Measurements from ENCODE around the gene RCSD1.
"Not testable (repeated sequence)": the region's sequence is repeated elsewhere in the genome, so short reads cannot be mapped to it uniquely, and the experiment has no call there.

Gene RCSD1

DNA sequence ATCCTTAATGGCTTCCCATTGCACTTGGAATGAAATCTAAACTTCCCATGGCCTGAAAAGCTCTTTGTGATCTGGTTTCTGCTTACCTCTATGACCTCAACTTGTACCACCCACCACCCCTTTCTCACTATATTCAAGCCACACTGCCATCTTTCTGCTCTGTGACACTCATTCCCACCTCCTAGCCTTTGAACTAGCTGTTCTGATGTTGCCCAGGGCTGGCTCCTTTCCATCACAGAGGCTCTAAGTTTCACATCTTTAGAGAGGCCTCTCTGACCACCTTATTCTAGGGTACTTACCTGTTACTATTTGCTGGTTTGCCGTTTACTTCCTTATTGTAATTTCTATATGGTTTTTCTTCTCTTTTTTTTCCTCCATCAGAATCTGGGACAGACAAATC, 96.0 kb downstream of the RCSD1 start:
- in situ Hi-C loops (cut with HindIII; ENCODE audit: low sequenced_read_pairs) = no loop called here

DNA sequence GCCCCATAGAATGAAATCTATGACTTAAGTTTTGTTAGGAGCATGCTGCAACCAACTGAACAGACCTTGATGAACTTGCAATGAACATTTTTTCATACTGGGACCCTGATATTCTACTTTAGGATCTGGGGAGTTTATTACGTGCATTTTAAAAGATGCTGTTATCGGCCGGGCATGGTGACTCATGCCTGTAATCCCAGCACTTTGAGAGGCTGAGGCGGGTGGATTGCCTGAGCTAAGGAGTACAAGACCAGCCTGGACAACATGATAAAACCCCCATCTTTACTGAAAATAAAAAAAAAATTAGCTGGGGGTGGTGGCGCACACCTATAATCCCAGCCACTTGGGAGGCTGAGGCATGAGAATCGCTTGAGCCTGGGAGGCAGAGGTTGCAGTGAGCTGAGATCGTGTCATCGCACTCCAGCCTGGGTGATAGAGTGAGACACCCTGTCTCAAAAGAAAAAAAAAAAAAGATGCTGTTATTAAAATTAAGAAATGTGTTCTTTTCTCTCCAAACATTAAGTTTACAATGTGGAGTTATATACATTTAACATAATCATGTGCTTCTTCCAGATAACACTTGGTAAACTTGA, 98.9 kb downstream of the RCSD1 start:
- in situ Hi-C loops (cut with HindIII; ENCODE audit: low sequenced_read_pairs) = no loop called here

DNA sequence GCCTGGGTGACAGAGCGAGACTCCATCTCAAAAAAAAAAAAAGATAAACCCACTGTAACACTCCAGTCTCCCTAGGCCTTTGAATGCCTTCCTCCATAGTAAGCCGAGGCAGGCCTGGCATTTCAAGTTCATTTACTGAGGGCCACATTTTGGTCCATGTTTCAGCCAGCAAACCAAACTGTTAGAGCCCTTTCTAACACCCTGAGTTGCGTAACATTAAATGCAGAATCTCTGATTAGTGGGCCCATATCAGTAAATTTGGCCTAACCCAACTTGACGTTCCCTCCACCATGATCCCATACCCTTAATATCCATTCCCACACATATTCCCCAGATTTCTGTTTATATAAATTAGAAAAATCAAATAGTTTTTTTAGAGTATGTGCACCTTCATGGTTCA, 104.2 kb downstream of the RCSD1 start:
- in situ Hi-C loops (cut with HindIII; ENCODE audit: low sequenced_read_pairs) = no loop called here

DNA sequence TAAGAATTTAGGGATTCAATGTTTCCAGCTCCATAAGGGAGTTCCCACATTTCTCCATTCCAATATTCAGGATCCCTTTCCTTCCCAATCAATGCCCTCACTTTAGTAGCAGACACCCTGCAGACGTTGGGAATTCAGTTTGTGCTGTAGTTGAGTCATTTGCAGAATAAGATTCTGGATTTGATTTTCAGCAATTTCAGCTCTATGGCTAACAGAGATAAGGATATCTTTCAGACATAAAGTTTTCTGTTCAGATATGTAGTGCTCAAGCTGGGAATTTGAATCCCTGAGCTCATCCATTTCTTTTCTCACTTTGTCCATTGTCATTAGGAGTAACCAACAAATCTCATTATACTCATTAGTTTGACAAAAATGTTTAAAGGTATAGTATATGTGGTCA, 104.8 kb downstream of the RCSD1 start:
- in situ Hi-C loops (cut with HindIII; ENCODE audit: low sequenced_read_pairs) = no loop called here

DNA sequence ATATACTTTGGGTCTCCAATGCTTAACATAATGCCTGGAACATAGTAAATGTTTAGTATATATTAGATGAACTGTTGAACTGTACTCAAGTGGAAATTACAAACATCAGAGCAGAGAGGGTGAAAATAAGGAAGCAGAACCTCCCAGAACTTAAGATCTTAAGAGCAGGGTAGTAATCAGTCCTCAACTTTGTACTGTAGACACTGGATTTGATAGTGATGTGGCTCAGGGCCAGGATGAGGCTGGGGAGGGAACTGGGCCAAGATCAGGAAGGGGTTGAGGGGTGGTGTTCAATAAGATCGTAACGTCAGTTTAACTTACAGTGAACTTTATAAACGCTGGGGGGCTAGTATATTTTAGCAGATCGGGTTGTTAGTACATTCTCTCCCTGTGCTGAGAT, 107.1 kb downstream of the RCSD1 start:
- in situ Hi-C loops (cut with HindIII; ENCODE audit: low sequenced_read_pairs) = no loop called here

DNA sequence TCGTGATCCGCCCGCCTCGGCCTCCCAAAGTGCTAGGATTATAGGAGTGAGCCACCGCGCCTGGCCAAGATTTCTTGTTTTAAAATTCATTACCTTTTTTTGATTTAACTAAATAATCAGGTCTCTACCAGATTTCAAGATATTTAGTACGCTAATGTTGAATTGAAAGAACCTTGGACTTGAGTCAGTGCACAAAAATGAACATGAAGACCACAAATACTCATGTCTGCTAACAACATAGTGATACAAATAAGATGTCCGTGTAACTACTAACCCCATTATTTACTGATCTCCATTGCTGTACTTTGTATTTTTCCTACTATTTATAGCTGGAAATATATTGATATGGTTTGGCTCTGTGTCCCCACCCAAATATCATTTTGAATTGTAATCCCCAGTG, 108.1 kb downstream of the RCSD1 start:
- in situ Hi-C loops (cut with HindIII; ENCODE audit: low sequenced_read_pairs) = no loop called here

DNA sequence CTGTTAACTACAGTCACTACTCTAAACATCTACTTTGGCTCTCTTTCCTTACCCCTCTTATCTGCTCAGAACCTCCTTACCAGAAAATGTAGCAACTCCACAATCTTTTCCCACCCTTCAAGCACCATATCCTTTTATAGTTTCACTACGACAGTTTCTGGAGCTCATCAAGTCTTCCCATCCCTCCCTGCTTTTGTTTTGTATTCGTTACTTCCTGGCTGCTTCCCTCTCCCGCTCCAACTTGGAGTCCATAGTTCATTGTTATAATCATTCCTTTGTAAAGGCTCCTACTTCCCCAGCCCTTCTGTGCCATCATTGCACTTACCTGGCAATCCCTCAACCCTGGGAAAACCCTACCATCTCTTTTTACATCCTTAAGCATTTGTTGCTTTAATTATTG, 109.7 kb downstream of the RCSD1 start:
- in situ Hi-C loops (cut with HindIII; ENCODE audit: low sequenced_read_pairs) = no loop called here

DNA sequence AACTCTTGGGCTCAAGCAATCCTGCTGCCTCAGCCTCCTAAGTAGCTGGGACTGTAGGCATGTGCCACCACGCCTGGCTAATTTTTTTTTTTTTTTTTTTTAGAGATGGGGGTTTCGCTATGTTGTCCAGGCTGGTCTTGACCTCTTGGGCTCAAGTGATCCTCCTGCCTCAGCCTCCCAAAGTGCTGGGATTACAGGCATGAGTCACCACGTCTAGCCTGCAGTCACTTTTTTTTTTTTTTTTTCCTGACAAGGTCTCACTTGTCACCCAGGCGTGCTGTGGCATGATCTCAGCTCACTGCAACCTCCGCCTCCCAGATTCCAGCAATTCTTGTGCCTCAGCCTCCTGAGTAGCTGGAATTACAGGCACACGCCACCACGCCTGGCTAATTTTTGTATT, 111.1 kb downstream of the RCSD1 start:
- in situ Hi-C loops (cut with HindIII; ENCODE audit: low sequenced_read_pairs) = not testable (repeated sequence)

DNA sequence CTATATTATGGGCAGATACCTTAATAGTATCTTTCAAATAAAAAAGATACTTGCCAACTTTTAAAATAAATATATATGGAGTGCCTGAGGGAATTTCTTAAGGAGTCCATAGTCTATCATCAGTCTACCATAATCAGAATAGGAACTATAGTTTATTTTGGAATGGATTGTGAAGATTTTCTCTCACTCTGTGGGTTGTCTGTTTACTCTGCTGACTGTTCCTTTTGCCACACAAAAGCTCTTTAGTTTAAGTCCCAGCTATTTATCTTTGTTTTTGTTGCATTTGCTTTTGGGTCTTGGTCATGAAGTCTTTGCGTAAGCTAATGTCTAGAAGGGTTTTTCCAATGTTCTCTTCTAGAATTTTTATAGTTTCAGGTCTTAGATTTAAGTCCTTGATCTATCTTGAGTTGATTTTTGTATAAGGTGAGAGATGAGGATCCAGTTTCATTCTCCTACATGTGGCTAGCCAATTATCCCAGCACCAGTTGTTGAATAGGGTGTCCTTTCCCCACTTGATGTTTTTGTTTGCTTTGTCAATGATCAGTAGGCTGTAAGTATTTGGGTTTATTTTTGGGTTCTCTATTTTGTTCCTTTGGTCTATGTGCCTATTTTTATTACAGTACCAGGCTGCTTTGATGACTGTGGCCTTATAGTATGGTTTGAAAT, 112.5 kb downstream of the RCSD1 start:
- in situ Hi-C loops (cut with HindIII; ENCODE audit: low sequenced_read_pairs) = not testable (repeated sequence)

DNA sequence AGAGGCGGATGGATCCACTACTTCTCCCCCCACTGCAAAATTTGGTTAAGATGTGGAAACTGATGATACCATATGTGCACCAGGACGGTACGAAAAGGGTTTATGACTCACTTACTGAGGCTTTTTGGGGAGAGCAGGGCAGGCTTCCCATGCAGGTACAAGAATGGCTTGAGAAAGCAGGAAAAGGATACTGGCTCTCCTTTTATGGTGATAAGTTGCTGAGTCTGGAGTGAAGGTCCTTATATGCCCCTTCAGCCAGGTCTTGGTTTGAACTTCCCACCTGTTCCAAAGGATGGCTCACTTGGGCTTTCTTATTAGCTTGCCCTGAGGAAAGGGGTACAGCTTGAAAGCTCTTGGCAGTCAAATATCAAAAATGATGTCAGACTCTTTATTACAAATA, 114.9 kb downstream of the RCSD1 start:
- in situ Hi-C loops (cut with HindIII; ENCODE audit: low sequenced_read_pairs) = no loop called here

DNA sequence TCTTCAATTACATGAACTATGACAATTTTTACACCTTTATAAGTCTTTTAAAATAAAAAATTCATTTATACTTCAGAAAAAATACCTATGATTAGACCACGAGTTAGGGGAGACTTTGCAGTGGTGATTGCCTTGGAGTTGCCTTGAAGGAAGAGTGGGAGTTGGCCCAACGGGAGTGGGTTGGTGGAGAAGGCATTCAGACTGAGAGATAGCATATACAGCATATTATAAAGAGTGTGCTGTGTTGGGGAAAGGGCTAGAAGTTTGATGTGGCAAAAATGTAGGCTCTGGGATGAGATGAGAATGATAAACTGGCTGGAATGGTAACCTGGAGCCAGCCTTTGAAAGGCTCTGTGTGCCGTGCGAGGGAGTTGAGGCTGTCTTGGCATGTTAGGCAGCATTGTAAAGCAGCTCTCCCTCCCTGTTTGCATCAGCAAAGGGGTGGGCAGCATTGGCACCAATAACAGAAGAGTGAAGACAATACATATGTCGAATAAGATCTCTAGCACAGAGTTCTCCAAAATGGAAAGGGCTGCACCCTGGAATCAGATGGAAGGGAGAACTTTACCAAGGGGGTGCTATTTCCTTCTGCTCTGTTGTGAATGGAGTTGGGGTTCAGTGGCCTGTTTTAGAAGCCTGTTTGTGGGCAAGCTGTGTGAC, 116.1 kb downstream of the RCSD1 start:
- in situ Hi-C loops (cut with HindIII; ENCODE audit: low sequenced_read_pairs) = no loop called here

DNA sequence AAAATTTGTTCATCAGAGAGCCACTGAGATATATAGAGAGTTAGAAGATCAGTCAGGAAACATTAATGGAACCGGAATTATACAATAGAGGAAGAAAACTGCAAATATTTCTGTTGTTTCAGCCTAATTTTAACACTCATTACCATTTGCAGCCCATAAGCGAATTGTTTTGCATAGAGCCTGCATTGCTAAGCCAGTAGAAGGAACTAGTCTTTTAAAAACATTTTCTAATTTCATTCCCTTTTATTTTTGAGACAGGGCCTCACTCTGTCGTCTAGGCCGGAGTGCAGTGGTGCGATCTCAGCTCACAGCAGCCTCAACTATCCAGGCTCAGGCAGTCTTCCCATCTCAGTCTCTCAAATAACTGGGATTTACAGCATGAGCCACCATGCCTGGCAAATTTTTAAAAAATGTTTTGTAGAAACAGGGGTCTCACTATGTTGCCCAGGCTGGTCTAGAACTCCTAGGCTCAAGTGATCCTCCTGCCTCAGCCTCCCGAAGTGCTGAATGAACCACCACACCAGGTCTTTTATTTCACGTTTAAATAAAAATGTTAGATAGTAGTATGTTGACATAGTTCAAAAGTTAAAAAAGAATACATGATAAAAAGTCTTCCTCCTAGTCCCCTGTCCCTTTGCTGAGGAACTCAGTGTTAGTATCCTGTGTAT, 117.1 kb downstream of the RCSD1 start:
- in situ Hi-C loops (cut with HindIII; ENCODE audit: low sequenced_read_pairs) = no loop called here

DNA sequence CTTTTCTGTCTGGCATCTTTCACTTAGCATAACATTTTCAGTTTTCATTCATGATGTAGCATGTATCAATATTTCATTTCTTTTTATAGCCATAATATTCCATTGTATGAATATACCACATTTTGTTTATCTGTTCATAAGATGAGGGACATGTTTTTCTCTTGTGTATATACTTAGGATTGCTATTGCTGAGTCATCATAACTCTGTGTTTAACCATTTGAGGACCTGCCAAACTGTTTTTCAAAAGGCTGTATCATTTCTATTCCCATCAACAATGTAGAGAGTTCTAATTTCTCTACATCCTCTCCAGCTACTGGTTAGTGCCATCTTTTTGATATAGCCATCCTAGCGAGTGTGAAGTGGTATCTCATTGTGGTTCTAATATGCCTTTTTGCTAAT, 118.0 kb downstream of the RCSD1 start:
- in situ Hi-C loops (cut with HindIII; ENCODE audit: low sequenced_read_pairs) = no loop called here

DNA sequence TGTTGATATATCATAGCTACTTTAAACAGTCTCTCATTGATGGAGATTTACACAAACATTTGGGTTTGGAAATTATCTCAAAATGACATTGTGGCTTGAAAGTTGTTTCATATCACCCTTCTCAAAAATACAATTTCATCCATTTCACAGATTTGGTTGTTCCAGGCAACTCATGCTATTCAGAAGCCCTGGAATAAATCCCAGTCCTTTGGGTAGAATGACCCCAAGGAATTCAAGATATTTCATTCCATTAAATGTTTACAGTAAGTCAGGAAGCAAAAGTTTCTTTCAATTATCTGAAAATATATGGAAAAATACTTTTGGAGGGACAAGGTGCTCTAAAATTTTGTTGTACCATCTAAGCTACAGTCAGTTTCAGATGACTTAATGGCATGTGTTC, 118.9 kb downstream of the RCSD1 start:
- in situ Hi-C loops (cut with HindIII; ENCODE audit: low sequenced_read_pairs) = no loop called here

DNA sequence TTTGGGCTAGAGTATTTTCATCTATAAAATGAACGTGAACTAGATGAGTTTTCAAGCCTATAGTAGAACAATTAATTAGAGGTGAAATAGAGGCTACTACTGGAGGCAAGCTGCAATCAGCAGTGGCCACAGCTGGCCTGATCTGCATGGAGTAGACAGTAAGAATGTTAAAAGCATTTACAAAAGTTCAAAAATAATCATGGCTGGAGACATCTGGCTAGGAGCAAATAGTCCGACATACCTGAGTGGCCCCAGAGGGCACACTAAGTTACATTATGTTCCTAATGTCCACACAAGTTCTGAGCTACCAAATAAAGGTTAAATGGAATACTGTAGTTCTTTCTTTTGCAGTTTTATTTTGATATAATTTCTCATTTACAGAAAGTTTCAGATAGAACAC, 119.7 kb downstream of the RCSD1 start:
- in situ Hi-C loops (cut with HindIII; ENCODE audit: low sequenced_read_pairs) = no loop called here

DNA sequence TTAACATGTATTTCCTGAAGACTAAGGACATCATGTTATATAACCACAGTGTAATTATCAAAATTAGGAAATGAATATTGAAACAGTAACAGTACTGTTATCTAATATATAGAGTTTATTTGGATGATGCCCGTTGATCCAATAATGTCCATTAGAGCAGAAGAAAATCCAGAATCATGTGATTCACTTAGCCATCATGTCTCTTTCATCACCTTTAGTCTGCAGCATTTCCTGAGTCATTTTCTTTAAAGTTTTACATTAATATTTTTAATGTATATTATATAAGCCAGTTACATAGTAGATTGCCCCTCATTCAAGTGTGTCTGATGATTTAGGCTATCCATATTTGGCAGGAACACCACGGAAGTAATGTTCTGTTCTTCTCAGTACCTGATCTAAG, 120.6 kb downstream of the RCSD1 start:
- in situ Hi-C loops (cut with HindIII; ENCODE audit: low sequenced_read_pairs) = no loop called here

DNA sequence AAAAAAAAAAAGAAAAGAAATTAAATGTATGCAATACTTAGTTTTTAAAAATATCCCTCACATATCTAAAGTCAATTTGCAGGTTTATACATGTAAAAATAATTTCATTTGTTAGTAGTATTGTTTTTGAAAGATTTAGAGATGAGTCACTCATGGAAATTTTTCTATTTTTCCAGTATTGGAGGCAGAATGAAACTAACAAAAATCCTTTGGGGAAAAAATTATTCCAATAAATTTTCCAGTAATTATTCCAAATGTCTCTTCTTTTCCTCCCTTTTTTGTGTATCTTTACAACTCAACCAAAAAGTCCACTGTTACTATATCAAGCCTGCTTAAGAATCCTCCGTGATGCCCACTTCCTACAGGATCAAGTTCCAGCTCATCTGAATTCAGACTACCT, 121.6 kb downstream of the RCSD1 start:
- in situ Hi-C loops (cut with HindIII; ENCODE audit: low sequenced_read_pairs) = no loop called here

DNA sequence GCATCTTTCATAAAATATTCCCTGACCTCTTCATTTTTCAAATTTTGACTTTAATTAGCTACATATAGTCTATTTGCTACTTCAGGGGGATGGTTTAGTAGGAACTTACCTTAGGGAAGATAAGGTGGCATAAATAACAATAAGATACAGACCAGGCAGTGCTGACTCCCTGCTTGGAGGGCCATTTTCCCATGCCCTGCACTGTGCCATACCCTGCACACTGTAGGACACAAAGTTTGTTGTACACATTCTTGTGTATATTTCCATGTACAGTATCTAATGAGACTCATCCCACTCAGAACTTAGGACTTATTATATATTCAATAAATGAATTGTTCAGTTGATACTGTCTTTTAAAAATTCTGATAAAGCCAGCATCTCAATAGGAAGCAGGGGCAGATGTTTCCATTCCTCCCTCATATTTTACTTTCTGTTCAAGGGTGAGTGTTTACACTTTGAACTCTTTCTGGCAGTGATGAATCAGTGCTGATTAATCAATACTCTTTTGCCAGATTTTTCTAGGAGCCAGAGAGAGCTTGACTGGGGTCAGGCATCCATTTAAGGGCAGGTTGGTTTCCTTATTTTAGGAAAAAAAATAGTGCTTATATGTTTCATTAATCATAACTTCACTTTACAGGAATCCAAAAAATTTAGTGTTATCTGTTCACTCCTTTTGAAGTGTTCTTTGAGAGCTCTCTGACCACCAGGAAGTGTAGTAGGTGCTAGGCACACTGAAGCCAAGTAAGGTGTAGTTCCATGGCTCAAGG, 122.4 kb downstream of the RCSD1 start:
- in situ Hi-C loops (cut with HindIII; ENCODE audit: low sequenced_read_pairs) = no loop called here

DNA sequence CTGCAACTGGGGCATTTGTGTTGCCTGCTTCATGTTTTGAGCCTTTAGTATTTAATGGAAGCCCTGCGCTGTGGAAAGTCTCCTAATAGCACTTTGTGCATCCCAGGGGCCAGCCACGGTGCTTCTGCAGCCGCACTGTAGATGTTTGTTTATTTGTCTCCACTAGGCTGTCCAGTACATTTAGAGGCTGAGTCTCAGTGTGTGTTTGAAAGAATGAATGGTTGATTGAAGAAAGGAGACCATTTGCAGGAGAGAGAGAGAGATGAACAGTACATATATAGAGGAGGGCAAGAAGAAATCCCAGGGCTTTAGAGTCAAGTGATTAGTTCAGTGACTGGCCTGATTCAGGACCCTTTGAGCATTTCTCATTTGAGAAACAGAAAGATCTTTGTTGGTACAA, 125.6 kb downstream of the RCSD1 start:
- in situ Hi-C loops (cut with HindIII; ENCODE audit: low sequenced_read_pairs) = no loop called here

All from endothelial cell of hepatic sinusoid (primary cell).